Measurements from ENCODE around the gene NSMF.

- TF ChIP-seq CTCF (IDR thresholded peaks at IDR 0.05), result no peak
- no peak for TF ChIP-seq POLR2AphosphoS5 (IDR thresholded peaks at IDR 0.05; ENCODE audit: insufficient read depth in 1 of 2, low read depth in 1 of 2)
Observed at GRCh38 chr9:137449931-137450538, 9.1 kb downstream of the NSMF start.
